Stimulated activated CD4-positive, alpha-beta T cell treated with anti-CD3 and anti-CD28 coated beads, Interleukin-15, amount 100 ng/mL, for 1 hour (primary cell): ENCODE data around the gene FMN2.
"Not testable (repeated sequence)": the region's sequence is repeated elsewhere in the genome, so short reads cannot be mapped to it uniquely, and the experiment has no call there.

Source experiments
- DNase-seq, 2 donors: peaks; one replicate each; pipeline ENCODE4 v3.0.0-alpha.2; 2020; ENCODE audit warnings: low read depth in 1 of 2, low spot score in 1 of 2

The FMN2 gene

GRCh38 chr1:240415011-240415410 is 323.3 kb downstream of the FMN2 start:
- DNase-seq, result not testable (repeated sequence)

GRCh38 chr1:240415532-240415931 is 323.8 kb downstream of the FMN2 start:
- DNase-seq, result no peak

- DNase-seq, result no peak
These were observed 325.6 kb downstream of the FMN2 start for GRCh38 chr1:240417317-240417716.

GRCh38 chr1:240420766-240421165 is 329.1 kb downstream of the FMN2 start:
- DNase-seq, result no peak

- DNase-seq, result no peak
These were observed 331.7 kb downstream of the FMN2 start for GRCh38 chr1:240423246-240423924.

GRCh38 chr1:240424740-240425464 is 333.2 kb downstream of the FMN2 start:
- no peak for DNase-seq

- DNase-seq, result no peak
These were observed 334.4 kb downstream of the FMN2 start for GRCh38 chr1:240426051-240426450.

GRCh38 chr1:240435996-240436566 is 344.4 kb downstream of the FMN2 start:
- DNase-seq, result no peak

- DNase-seq, result no peak
These were observed 350.0 kb downstream of the FMN2 start for GRCh38 chr1:240441669-240442068.

- no peak for DNase-seq
These were observed 353.7 kb downstream of the FMN2 start for GRCh38 chr1:240445369-240445768.

GRCh38 chr1:240455228-240455821 is 363.6 kb downstream of the FMN2 start:
- no peak for DNase-seq

GRCh38 chr1:240457203-240457602 is 365.5 kb downstream of the FMN2 start:
- DNase-seq, result no peak

GRCh38 chr1:240462277-240462676 is 370.6 kb downstream of the FMN2 start:
- DNase-seq, result no peak

- DNase-seq, result no peak
These were observed 371.2 kb downstream of the FMN2 start for GRCh38 chr1:240462766-240463395.

- no peak for DNase-seq
These were observed 372.4 kb downstream of the FMN2 start for GRCh38 chr1:240464099-240464498.

GRCh38 chr1:240465531-240465940 is 373.9 kb downstream of the FMN2 start:
- DNase-seq, result no peak

GRCh38 chr1:240466509-240466908 is 374.8 kb downstream of the FMN2 start:
- DNase-seq, result no peak

- no peak for DNase-seq
These were observed 376.2 kb downstream of the FMN2 start for GRCh38 chr1:240467895-240468294.

- DNase-seq, result no peak
These were observed 377.0 kb downstream of the FMN2 start for GRCh38 chr1:240468656-240469055.

- no peak for DNase-seq
These were observed 382.5 kb downstream of the FMN2 start for GRCh38 chr1:240474133-240474614.

GRCh38 chr1:240475832-240476231 is 384.1 kb downstream of the FMN2 start:
- DNase-seq, result no peak
